Activated CD4-positive, alpha-beta T cell treated with anti-CD3 and anti-CD28 coated beads, Interleukin-2, amount 10 ng/mL, durations not matched to agents 24 days and 14 days (primary cell): ENCODE results near the gene CD151. TPM values are rescaled to one million over a fixed set of nuclear protein-coding genes. Genes with fewer than 3 reads are reported as not detected.

Experiments
- DNase-seq: peaks from one replicate; pipeline ENCODE4 v3.0.0; 2022
- H3K27ac Mint-ChIP-seq: one replicate; pipeline ENCODE4 v1.8.0; 2022; ENCODE audit warnings: mild to moderate bottlenecking, mixed read lengths
- H3K27me3 Mint-ChIP-seq: one replicate; pipeline ENCODE4 v1.8.0; 2022; ENCODE audit warnings: mixed read lengths
- H3K36me3 Mint-ChIP-seq: one replicate; pipeline ENCODE4 v1.8.0; 2022; ENCODE audit warnings: low read depth, mild to moderate bottlenecking, mixed read lengths
- H3K4me1 Mint-ChIP-seq: one replicate; pipeline ENCODE4 v1.8.0; 2021; ENCODE audit warnings: mixed read lengths
- H3K4me3 Mint-ChIP-seq: one replicate; pipeline ENCODE4 v1.8.0; 2022; ENCODE audit warnings: mild to moderate bottlenecking, moderate library complexity, mixed read lengths
- H3K9me3 Mint-ChIP-seq: one replicate; pipeline ENCODE4 v1.8.0; 2021; ENCODE audit warnings: mixed read lengths
- intact Hi-C: fragments of 100-400 bp; cut with micrococcal nuclease; formaldehyde crosslinking; loops from one replicate; pipeline ENCODE4 v1.15.1; 2023
- total RNA-seq: library from RNA; stranded (reverse); gene quantifications from 2 replicates; pipeline ENCODE4 v1.2.3, GENCODE V29; 2022

CD151 gene
- total RNA-seq, 1 donor from 2014 or later = 81.0 TPM

DNA sequence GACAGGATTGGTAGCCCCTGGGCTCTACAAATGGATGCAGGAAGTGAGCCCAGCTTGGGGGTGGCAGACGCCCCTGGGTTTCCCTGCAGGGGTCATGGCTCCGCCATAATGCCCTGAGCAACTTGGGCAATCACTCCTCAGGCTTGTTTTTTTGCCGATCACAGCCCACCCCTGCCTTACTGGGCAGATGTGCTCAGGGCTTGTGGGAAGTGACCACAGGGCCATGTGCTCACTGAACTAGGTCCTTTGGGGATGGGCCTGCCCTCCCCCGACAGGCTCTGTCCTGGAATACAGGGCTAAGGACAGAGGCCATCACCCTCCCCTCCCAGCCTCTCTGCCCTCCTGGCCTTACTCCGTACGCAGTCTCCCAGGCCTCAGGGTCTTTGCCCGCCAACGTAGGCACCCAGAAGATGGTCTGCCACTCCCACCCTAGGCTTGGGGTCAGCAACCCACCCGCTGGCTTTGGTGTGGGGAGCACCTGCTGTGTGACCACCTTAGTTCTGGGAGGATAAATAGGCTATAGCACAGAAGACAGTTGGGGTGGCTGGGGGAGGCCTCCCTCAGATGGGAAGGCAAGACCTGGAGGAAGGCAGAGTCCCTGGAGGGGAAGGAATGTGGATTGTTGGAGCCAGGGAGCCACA is 19.2 kb upstream of the CD151 start:
- Mint-ChIP-seq H3K9me3 (no peaks in the 10 kb centered on the region), H3K27me3 (no peaks in the 10 kb centered on the region), H3K4me3 (no peak overlapping the region), H3K36me3 (peaks cover 38% of the 10 kb centered on the region), H3K4me1 (peaks cover 23% of the 10 kb centered on the region), H3K27ac (no peak overlapping the region)
- no peak for DNase-seq
- intact Hi-C loops = no loop called here

DNA sequence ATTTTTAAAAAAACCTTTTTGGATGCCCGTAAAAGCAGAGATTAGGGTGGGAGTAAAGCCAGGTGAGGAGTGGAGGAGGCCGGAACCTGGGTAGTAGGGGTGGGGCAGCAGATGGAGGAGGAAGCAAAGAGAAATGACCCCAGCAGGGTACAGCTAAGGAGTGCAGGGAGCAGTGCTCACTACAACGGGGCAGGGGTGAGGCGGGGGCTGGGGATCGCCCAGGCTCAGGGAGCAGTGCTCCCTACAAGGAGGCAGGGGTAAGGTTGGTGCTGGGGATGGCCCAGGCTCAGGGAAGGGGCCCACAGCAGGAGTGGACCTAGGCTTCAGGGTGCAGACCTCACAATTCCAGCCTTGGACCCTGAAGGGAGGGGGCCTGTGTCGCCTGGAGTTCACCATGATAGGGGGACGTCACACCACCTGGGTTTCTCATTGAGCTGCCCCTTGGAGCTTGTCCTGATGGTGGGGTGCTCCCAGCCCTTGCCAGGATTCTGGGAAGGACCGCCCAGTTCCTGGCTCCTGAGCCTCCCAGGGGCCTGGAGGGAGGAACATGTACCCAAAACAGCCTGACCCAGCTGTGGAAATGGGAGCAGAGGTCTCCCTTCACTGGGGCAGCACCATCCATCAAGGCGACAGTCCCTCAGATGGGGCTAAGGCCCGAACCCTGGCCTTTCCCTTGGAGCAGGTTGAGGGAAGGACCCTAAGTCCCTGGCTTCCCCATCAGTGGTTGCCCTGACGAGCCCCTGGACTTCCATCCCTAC is 16.9 kb upstream of the CD151 start:
- H3K27ac Mint-ChIP-seq = no peak overlapping the region
- H3K4me1 Mint-ChIP-seq = peaks cover 22% of the 10 kb centered on the region
- no peaks in the 10 kb centered on the region for H3K9me3 Mint-ChIP-seq
- intact Hi-C loops = no loop called here
- no peak overlapping the region for H3K4me3 Mint-ChIP-seq
- DNase-seq = no peak
- H3K27me3 Mint-ChIP-seq = no peaks in the 10 kb centered on the region
- peaks cover 28% of the 10 kb centered on the region for H3K36me3 Mint-ChIP-seq

DNA sequence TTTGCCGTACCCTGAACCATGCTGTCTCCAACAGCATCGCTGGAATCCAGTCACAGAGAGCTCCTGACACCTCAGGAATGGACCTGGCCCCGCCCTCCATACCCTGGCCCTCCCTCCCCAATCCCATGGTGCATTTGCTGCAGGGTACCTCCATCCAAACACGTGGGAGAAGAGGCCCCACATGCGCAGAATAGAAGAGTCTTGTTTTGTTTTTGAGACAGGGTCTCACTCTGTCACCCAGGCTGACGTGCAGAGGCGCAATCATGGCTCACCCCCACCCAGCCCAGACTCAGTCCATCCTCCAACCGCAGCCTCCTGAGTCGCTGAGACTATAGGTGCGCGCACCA is 16.3 kb upstream of the CD151 start:
- Mint-ChIP-seq H3K4me3 (no peak overlapping the region), H3K36me3 (peaks cover 22% of the 10 kb centered on the region), H3K27me3 (no peaks in the 10 kb centered on the region), H3K9me3 (no peaks in the 10 kb centered on the region), H3K27ac (peak overlapping the region; percentile 20), H3K4me1 (peaks cover 19% of the 10 kb centered on the region)
- intact Hi-C loops = no loop called here
- no peak for DNase-seq

DNA sequence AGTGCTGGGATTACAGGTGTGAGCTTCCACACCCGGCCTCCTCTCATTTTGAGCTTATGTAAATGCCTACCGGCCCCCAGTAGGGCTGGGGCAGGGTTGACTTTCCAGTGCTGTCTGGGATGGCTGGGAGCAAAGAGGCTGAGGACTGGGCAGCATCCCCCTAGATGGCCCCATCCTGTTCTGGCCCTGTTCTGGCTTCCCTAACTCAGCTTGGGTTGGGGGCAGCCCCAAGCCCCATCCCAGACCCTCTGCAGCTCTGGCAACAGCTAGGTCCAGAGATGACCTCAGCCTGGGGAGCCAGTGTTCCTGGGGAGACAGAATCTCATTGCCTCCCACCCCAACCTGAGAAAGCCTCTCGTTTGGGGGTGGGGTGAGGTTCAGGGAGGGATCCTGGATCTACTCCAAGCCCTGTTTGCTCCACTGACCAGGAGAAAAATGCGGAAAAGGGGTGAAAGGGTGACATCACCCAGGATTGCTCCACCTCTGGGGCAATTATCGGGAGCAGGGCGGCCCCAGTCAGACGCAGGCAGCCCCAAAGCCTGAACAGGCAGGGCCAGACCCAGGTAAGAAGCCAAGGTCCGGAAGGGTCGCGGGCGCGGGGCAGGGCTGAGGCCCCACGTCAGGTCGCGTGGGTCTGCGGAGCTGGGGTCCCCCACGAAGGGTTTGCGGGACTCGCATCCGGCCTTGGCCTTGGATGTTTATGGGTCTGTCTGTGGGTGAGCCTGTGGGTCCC is 14.2 kb upstream of the CD151 start, which contains the start of gene PNPLA2:
PNPLA2 (plus strand) TSS at position 519 of the 733 bp plus-strand sequence. CDS start 805 bp downstream, outside the sequence.
- no peaks in the 10 kb centered on the region for H3K9me3 Mint-ChIP-seq
- H3K4me3 Mint-ChIP-seq = peak within 1 kb of the TSS; percentile 85
- intact Hi-C loops = loop anchor here (1.0 kb wide), 1 partner anchor 9 kb away; the partner anchor contains the start of gene RPLP2
- peaks cover 10% of the 10 kb centered on the region for H3K4me1 Mint-ChIP-seq
- peaks cover 10% of the 10 kb centered on the region for H3K36me3 Mint-ChIP-seq
- no peak for DNase-seq
- peak within 1 kb of the TSS; percentile 84 for H3K27ac Mint-ChIP-seq
- H3K27me3 Mint-ChIP-seq = no peaks in the 10 kb centered on the region

DNA sequence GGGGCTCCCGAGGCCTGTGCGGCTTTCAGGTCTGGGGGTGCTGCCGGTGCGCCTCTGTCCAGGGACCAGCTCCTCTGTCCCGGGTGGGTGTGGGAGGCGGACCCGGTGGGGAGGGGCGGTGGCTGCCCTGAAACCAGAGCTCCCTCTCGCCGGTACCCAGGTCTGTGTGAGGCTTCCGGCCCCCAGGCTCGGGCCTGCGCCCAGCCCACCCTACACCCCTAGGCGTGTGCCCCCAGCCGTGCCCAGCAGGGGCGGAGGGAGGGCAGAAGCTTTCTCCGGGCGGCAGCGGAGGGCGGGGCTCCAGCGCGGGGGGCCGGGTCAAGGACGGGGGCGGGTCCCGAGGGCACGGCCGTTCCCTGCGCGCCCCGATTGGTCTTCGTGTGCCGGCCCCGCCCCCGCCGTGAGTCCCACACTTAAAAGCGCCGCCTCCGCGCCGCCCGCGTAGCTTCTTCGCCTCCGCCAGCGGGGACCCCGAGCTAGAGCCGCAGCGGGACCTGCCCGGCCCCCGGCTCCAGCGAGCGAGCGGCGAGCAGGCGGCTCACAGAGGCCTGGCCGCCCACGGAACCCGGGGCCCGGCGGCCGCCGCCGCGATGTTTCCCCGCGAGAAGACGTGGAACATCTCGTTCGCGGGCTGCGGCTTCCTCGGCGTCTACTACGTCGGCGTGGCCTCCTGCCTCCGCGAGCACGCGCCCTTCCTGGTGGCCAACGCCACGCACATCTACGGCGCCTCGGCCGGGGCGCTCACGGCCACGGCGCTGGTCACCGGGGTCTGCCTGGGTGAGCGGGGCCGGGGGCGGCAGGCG is 13.4 kb upstream of the CD151 start:
- peak overlapping the region; percentile 84 for H3K27ac Mint-ChIP-seq
- H3K36me3 Mint-ChIP-seq = peaks cover 8% of the 10 kb centered on the region
- H3K4me3 Mint-ChIP-seq = peak overlapping the region; percentile 85
- intact Hi-C loops = loop anchor here (1.0 kb wide), 1 partner anchor 10 kb away; the partner anchor contains the start of gene RPLP2
- H3K9me3 Mint-ChIP-seq = no peaks in the 10 kb centered on the region
- H3K4me1 Mint-ChIP-seq = peaks cover 7% of the 10 kb centered on the region
- no peaks in the 10 kb centered on the region for H3K27me3 Mint-ChIP-seq
- peak; percentile 97 for DNase-seq

DNA sequence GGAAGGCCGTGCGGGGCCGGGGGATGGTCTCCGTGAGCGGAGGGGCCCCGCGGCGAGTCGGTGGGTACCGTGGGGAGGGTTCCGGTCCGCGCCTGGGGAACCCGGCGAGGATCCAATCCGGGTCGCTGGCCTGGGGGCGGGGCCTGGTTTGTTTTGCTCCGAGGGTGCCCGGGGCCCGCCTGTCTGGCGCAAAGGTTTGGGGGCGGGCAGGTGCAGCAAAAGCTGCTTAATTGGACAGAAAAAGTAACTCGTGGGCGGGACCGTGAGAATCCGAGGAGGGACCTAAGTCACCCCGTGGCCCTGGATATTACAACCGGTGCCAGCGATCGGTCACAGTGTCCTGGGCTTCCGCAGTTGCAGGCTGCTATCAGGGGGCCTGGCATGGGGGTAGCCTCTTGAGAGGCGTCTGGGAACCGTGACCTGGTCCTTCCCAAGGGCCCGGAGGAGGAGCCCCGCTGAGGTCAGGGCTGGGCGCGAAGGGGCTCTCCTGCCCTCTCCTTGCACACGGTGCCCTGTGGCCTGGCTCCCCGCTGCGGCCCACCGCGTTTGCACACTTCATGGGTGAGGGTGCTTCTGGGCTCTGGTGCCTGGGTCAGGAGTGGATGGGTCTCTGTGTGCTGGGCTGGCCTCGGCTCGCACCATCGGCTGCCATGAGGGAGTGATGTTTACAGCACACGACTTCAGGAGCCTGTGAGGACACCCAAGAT is 12.7 kb upstream of the CD151 start:
- Mint-ChIP-seq H3K27me3 (no peaks in the 10 kb centered on the region), H3K4me1 (peaks cover 7% of the 10 kb centered on the region), H3K4me3 (peak overlapping the region; percentile 85), H3K9me3 (no peaks in the 10 kb centered on the region), H3K36me3 (peaks cover 13% of the 10 kb centered on the region), H3K27ac (peak overlapping the region; percentile 84)
- intact Hi-C loops = loop anchor here (1.0 kb wide), 1 partner anchor 11 kb away; the partner anchor contains the start of gene RPLP2
- peak; percentile 98 for DNase-seq

DNA sequence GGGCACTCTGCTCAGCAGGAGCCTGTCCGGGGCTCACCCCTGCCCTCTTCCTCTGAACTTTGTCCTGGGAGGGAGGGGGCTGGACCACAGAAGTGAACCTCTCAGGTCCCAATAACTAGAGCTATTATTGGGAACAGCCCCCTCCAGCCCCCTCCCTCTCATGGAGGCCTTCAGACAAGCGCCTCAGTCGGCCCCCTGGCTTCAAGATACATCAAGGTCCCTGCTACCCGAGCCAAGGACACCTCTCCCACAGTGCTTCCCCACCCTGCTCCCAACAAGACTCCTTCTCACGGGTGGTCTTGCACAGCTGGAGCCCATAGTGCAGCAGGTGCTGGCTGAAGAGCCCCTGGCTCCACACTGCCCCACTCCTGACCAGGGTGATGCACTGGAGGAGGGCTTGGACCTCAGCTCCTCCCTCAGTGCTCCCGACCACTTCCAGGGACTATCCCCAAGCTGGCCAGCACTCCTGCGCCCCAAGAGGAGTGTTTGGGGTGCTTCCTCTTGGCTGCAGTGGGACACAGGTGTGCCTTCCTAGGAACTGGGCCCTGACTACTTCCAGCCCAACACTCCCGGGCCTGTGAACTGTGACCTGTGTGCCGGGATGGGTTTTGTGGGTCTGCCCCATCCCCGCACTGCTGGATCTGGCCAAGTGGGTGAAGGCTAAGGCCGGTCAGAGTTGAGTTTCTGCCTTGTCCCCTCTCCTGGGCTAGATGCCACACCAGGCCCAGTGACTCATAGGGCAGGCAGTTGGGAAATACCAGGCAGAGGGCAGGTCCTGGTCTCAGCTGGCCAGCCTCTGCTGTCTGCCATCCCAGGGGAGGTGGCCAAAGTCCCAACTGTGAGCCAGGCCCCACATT is 11.9 kb upstream of the CD151 start:
- DNase-seq = no peak
- Mint-ChIP-seq H3K27me3 (no peaks in the 10 kb centered on the region), H3K4me1 (peaks cover 7% of the 10 kb centered on the region), H3K9me3 (no peaks in the 10 kb centered on the region), H3K4me3 (peak overlapping the region; percentile 85), H3K36me3 (peaks cover 13% of the 10 kb centered on the region), H3K27ac (no peak overlapping the region)
- intact Hi-C loops = no loop called here

DNA sequence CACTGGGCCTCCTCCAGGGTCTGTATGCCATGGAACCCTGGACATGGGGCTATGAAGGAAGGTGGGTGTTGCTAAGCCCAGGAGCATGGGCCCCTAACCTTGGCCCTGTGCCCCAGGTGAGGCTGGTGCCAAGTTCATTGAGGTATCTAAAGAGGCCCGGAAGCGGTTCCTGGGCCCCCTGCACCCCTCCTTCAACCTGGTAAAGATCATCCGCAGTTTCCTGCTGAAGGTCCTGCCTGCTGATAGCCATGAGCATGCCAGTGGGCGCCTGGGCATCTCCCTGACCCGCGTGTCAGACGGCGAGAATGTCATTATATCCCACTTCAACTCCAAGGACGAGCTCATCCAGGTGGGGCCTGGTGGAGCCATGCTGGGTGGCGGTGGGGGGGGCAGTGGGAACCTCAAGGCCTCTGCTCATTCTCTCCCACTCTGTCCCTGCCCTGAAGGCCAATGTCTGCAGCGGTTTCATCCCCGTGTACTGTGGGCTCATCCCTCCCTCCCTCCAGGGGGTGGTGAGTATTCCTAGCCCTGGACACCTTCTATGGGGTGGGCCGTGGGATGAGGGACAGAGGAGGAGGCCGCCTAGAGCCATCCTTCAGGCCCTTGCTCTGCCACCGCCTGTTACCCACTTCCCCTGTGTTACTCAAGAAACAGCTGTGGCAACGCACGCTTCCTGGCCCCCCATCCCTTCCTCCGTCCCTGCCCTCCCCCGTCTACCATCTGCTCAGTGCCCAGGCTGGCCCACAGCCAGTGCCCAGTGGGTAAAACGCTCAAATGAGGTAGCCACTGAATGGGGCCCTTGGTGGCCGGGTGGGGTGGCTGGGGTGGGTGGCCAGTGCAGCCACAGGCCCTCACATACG is 11.0 kb upstream of the CD151 start:
- Mint-ChIP-seq H3K27me3 (peaks cover 1% of the 10 kb centered on the region), H3K4me1 (peaks cover 9% of the 10 kb centered on the region), H3K36me3 (peaks cover 13% of the 10 kb centered on the region), H3K9me3 (no peaks in the 10 kb centered on the region), H3K27ac (no peak overlapping the region), H3K4me3 (peak overlapping the region; percentile 35)
- intact Hi-C loops = no loop called here
- DNase-seq = no peak

DNA sequence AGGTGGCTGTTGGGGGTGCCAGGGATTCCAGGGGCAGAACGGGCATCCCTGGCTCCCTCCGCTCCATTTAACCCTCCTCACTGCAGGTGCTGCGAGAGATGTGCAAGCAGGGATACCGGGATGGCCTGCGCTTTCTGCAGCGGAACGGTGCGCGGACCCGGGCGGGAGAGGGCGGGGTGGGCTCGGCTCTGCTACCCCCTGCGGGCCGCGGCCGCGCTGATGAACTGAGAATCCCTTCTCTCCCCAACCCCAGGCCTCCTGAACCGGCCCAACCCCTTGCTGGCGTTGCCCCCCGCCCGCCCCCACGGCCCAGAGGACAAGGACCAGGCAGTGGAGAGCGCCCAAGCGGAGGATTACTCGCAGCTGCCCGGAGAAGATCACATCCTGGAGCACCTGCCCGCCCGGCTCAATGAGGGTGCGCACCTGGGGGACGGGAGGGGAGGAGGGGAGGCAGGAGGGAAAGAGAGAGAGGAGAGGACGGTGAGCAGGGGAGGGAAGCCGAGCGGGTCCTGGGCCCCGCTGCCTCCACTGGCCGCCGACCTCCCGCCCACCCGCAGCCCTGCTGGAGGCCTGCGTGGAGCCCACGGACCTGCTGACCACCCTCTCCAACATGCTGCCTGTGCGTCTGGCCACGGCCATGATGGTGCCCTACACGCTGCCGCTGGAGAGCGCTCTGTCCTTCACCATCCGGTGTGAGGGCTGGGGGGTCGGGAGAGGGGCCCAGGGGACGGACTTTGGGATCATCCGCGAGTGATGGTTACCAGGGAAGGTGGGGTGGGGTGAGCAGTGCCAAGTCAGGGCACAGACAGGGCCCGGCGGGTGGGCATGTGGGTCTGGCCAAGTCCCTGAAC is 9.1 kb upstream of the CD151 start:
- Mint-ChIP-seq H3K4me1 (peaks cover 16% of the 10 kb centered on the region), H3K9me3 (no peaks in the 10 kb centered on the region), H3K4me3 (no peak overlapping the region), H3K27me3 (peaks cover 14% of the 10 kb centered on the region), H3K36me3 (peaks cover 12% of the 10 kb centered on the region), H3K27ac (no peak overlapping the region)
- DNase-seq = no peak
- intact Hi-C loops = no loop called here

DNA sequence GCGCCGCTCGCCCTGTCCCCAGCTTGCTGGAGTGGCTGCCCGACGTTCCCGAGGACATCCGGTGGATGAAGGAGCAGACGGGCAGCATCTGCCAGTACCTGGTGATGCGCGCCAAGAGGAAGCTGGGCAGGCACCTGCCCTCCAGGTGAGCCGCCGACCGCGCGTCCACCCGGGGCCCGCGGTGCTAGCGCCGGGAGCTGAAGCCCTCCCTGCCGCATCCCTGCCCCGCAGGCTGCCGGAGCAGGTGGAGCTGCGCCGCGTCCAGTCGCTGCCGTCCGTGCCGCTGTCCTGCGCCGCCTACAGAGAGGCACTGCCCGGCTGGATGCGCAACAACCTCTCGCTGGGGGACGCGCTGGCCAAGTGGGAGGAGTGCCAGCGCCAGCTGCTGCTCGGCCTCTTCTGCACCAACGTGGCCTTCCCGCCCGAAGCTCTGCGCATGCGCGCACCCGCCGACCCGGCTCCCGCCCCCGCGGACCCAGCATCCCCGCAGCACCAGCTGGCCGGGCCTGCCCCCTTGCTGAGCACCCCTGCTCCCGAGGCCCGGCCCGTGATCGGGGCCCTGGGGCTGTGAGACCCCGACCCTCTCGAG is 8.4 kb upstream of the CD151 start:
- Mint-ChIP-seq H3K36me3 (peaks cover 12% of the 10 kb centered on the region), H3K4me1 (peaks cover 20% of the 10 kb centered on the region), H3K9me3 (no peaks in the 10 kb centered on the region), H3K27ac (no peak overlapping the region), H3K27me3 (peaks cover 20% of the 10 kb centered on the region), H3K4me3 (no peak overlapping the region)
- intact Hi-C loops = no loop called here
- no peak for DNase-seq

DNA sequence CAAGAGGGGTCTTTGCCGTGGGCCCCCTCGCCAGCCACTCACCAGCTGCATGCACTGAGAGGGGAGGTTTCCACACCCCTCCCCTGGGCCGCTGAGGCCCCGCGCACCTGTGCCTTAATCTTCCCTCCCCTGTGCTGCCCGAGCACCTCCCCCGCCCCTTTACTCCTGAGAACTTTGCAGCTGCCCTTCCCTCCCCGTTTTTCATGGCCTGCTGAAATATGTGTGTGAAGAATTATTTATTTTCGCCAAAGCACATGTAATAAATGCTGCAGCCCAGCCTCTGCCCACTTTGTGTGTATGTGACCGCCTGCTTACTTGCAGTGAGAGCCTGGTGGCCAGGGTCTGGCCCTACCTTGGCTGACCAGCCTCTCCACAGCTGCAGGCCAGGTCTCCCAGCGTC is 7.8 kb upstream of the CD151 start:
- H3K4me1 Mint-ChIP-seq = peaks cover 22% of the 10 kb centered on the region
- H3K4me3 Mint-ChIP-seq = no peak overlapping the region
- peaks cover 12% of the 10 kb centered on the region for H3K36me3 Mint-ChIP-seq
- peaks cover 25% of the 10 kb centered on the region for H3K27me3 Mint-ChIP-seq
- DNase-seq = no peak
- intact Hi-C loops = no loop called here
- no peaks in the 10 kb centered on the region for H3K9me3 Mint-ChIP-seq
- H3K27ac Mint-ChIP-seq = no peak overlapping the region
